Natural killer cell (primary cell): ENCODE results near the gene CENPO. TPM values are rescaled to one million over a fixed set of nuclear protein-coding genes. Genes with fewer than 3 reads are reported as not detected.

Experiments
- ATAC-seq, 3 donors: fragments of 150-1000 bp in 2 of 3; fragments of 200-7000 bp in 1 of 3; cut with Tn5 transposase; 1 replicate in 1 of 3; 2 replicates in 2 of 3; pipeline ENCODE4 v1.10.0; 2021; ENCODE audit warnings: mild to moderate bottlenecking in 2 of 3, moderate library complexity in 2 of 3
- DNase-seq, 2 donors: peaks; one replicate each; pipeline versions ENCODE4 v3.0.0 to v3.0.0-alpha.2; 2013 to 2021; ENCODE audit warnings: mixed read lengths in 1 of 2
- H3K27ac ChIP-seq: one replicate; pipeline ENCODE4 v1.5.1; 2013; ENCODE audit warnings: mild to moderate bottlenecking, low read length
- H3K27me3 ChIP-seq: one replicate; pipeline ENCODE4 v1.6.1; 2013; ENCODE audit warnings: low read length; ENCODE audit not compliant: control insufficient read depth, insufficient read depth
- H3K36me3 ChIP-seq: one replicate; pipeline ENCODE4 v1.6.1; 2013; ENCODE audit warnings: low read length; ENCODE audit not compliant: control insufficient read depth, insufficient read depth
- H3K4me1 ChIP-seq: one replicate; pipeline ENCODE4 v1.6.1; 2013; ENCODE audit warnings: low read length; ENCODE audit not compliant: control insufficient read depth, insufficient read depth
- H3K4me3 ChIP-seq: one replicate; pipeline ENCODE4 v1.5.1; 2013; ENCODE audit warnings: low read length
- H3K9me3 ChIP-seq: one replicate; pipeline ENCODE4 v1.6.1; 2013; ENCODE audit warnings: low read length; ENCODE audit not compliant: control insufficient read depth, insufficient read depth
- H3K27ac Mint-ChIP-seq, 2 donors: one replicate each; pipeline ENCODE4 v1.8.0; 2022; ENCODE audit warnings: mild to moderate bottlenecking in 2 of 2, mixed read lengths in 2 of 2, moderate library complexity in 1 of 2
- H3K27me3 Mint-ChIP-seq, 2 donors: one replicate each; pipeline ENCODE4 v1.8.0; 2022; ENCODE audit warnings: low read depth in 2 of 2, mixed read lengths in 2 of 2
- H3K36me3 Mint-ChIP-seq: one replicate; pipeline ENCODE4 v1.8.0; 2022; ENCODE audit warnings: mixed read lengths
- H3K4me1 Mint-ChIP-seq, 2 donors: one replicate each; pipeline ENCODE4 v1.8.0; 2022; ENCODE audit warnings: mixed read lengths in 2 of 2
- H3K4me3 Mint-ChIP-seq: one replicate; pipeline ENCODE4 v1.8.0; 2022; ENCODE audit warnings: mild to moderate bottlenecking, moderate library complexity, mixed read lengths
- H3K9me3 Mint-ChIP-seq, 2 donors: one replicate each; pipeline ENCODE4 v1.8.0; 2022; ENCODE audit warnings: mixed read lengths in 2 of 2
- CTCF ChIP-seq: fragments of 200-600 bp; IDR thresholded peaks from one replicate; pipeline ENCODE4 v1.8.0; 2022; ENCODE audit warnings: antibody characterized with exemption
- whole genome bisulfite sequencing: methylation state at CpG from one replicate; pipeline ENCODE4 v1.1.7; 2013; ENCODE audit warnings: missing lambda C conversion rate; ENCODE audit not compliant: insufficient coverage; 5-methylcytosine and 5-hydroxymethylcytosine counted together
- intact Hi-C: fragments of 100-400 bp; cut with micrococcal nuclease; formaldehyde crosslinking; loops from one replicate; pipeline ENCODE4 v1.14.2; 2022
- total RNA-seq, 4 donors: library from RNA; stranded (reverse); fragments of 120-200 nt in 1 of 4; gene quantifications; one replicate each; pipeline versions ENCODE4 v1.2.3 to v1.2.4, GENCODE V29; 2013 to 2022

Gene CENPO
- total RNA-seq, 3 donors from 2014 or later (not counting 1 experiment from before 2014, with no cell fraction given), result 8.1 to 15.1 (median 11.2) TPM

- no peak for TF ChIP-seq CTCF
- Mint-ChIP-seq H3K4me1 (peaks cover 20 to 24% of the 10 kb centered on the region in 2 donors), H3K4me3 (no peak overlapping the region), H3K36me3 (peaks cover 7% of the 10 kb centered on the region), H3K27ac (peak overlapping the region; percentile 8 to 51), H3K27me3 (no peaks in the 10 kb centered on the region), H3K9me3 (no peaks in the 10 kb centered on the region)
- intact Hi-C loops, result no loop called here
- Histone ChIP-seq H3K36me3 (peaks cover 24% of the 10 kb centered on the region), H3K27ac (no peak overlapping the region), H3K4me1 (no peaks in the 10 kb centered on the region), H3K27me3 (no peaks in the 10 kb centered on the region), H3K9me3 (no peaks in the 10 kb centered on the region), H3K4me3 (no peak overlapping the region)
- ATAC-seq (no peak), DNase-seq (no peak)
- 65% methylated on average over 2 of the region's 4 CpGs for WGBS
These were observed 21.9 kb downstream of the CENPO start for GRCh38 chr2:24815171-24815570.

GRCh38 chr2:24816404-24816803, 23.2 kb downstream of the CENPO start:
- H3K4me3 Mint-ChIP-seq, result no peak overlapping the region
- peaks cover 34% of the 10 kb centered on the region for H3K36me3 ChIP-seq
- ATAC-seq, result no peak
- H3K9me3 ChIP-seq, result no peaks in the 10 kb centered on the region
- no peak overlapping the region for H3K27ac ChIP-seq
- H3K4me3 ChIP-seq, result no peak overlapping the region
- no peaks in the 10 kb centered on the region for H3K9me3 Mint-ChIP-seq
- no peak for DNase-seq
- 97% methylated on average over 6 of the region's 6 CpGs for WGBS
- peaks cover 20 to 24% of the 10 kb centered on the region in 2 donors for H3K4me1 Mint-ChIP-seq
- no peaks in the 10 kb centered on the region for H3K27me3 Mint-ChIP-seq
- H3K4me1 ChIP-seq, result no peaks in the 10 kb centered on the region
- H3K27me3 ChIP-seq, result no peaks in the 10 kb centered on the region
- intact Hi-C loops, result no loop called here
- TF ChIP-seq CTCF, result no peak
- H3K36me3 Mint-ChIP-seq, result peaks cover 7% of the 10 kb centered on the region
- no peak overlapping the region for H3K27ac Mint-ChIP-seq

GRCh38 chr2:24816884-24817283, 23.7 kb downstream of the CENPO start:
- no peak overlapping the region for H3K27ac Mint-ChIP-seq
- no peak overlapping the region for H3K4me3 Mint-ChIP-seq
- peaks cover 7% of the 10 kb centered on the region for H3K36me3 Mint-ChIP-seq
- ATAC-seq, result no peak
- H3K9me3 ChIP-seq, result no peaks in the 10 kb centered on the region
- H3K9me3 Mint-ChIP-seq, result no peaks in the 10 kb centered on the region
- peaks cover 20 to 24% of the 10 kb centered on the region in 2 donors for H3K4me1 Mint-ChIP-seq
- H3K27me3 Mint-ChIP-seq, result no peaks in the 10 kb centered on the region
- H3K36me3 ChIP-seq, result peaks cover 37% of the 10 kb centered on the region
- TF ChIP-seq CTCF, result no peak
- no peaks in the 10 kb centered on the region for H3K4me1 ChIP-seq
- DNase-seq, result no peak
- intact Hi-C loops, result no loop called here
- no peak overlapping the region for H3K4me3 ChIP-seq
- 94% methylated on average over 3 of the region's 4 CpGs for WGBS
- no peaks in the 10 kb centered on the region for H3K27me3 ChIP-seq
- no peak overlapping the region for H3K27ac ChIP-seq

GRCh38 chr2:24818721-24819167, 25.5 kb downstream of the CENPO start:
- intact Hi-C loops, result no loop called here

More at GRCh38 chr2:24818721-24819167, 25.5 kb downstream of the CENPO start:
- no peak overlapping the region for H3K27ac Mint-ChIP-seq
- H3K27me3 ChIP-seq, result no peaks in the 10 kb centered on the region
- H3K27ac ChIP-seq, result no peak overlapping the region
- peaks cover 37% of the 10 kb centered on the region for H3K36me3 ChIP-seq
- peaks cover 7% of the 10 kb centered on the region for H3K36me3 Mint-ChIP-seq
- no peaks in the 10 kb centered on the region for H3K9me3 Mint-ChIP-seq
- WGBS, result 85% methylated on average over 9 of the region's 9 CpGs
- DNase-seq (no peak), ATAC-seq (no peak)
- no peaks in the 10 kb centered on the region for H3K9me3 ChIP-seq
- no peak overlapping the region for H3K4me3 ChIP-seq
- H3K4me1 Mint-ChIP-seq, result peaks cover 20 to 22% of the 10 kb centered on the region in 2 donors
- no peaks in the 10 kb centered on the region for H3K27me3 Mint-ChIP-seq
- no peak for TF ChIP-seq CTCF
- no peaks in the 10 kb centered on the region for H3K4me1 ChIP-seq
- no peak overlapping the region for H3K4me3 Mint-ChIP-seq
